Measurements from ENCODE around the gene KRT6A.

Gene KRT6A

DNA sequence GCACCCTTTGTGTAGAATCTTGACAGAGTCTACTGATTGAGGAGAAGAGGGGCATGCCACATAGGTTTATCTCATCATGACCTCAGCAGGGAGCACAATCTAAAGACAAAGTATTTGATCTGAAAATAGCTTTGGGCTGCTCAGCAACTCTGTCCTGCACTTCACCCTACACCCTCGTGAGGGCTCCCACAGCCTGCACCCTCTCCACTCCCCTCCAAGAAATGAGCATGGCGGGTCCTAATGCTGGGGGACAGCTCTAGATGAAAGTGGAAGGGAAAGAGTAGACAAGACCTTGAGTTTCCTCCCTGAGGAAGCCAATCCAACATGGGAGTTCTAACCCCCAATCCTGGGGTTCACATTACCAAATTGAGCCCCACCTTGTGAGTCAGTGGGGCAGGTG lies 37.8 kb upstream of the KRT6A start:
- TF ChIP-seq CTCF (IDR thresholded peaks at IDR 0.05; ENCODE audit: low read depth, low read length, missing control alignments), result no peak
- no peak for DNase-seq (ENCODE audit: low read depth)
- in situ Hi-C loops (cut with HindIII; ENCODE audit: low sequenced_read_pairs), result no loop called here
- H3K4me3 ChIP-seq (ENCODE audit: low read depth, low read length), result no peak overlapping the region

DNA sequence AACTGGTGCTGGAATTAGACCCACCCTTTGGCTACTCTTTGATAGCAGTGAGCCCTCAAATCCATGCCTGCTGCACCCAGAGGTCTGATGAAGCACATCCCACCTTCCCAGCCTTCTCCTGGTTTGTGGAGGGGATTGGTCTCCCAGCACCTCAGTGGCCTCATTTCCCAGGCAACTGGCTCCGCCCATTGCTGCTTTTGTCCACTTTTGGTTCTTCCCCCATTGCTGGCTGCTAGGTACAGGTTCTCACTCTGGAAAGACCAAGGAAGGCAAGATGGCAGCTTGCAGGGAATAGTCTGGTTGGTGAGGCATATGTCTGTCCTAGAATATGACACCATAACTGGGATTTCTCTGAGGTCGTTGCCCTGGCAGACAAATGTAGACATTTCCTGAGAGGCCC lies 37.3 kb upstream of the KRT6A start:
- in situ Hi-C loops (cut with HindIII; ENCODE audit: low sequenced_read_pairs), result no loop called here
- no peak overlapping the region for H3K4me3 ChIP-seq (ENCODE audit: low read depth, low read length)
- TF ChIP-seq CTCF (IDR thresholded peaks at IDR 0.05; ENCODE audit: low read depth, low read length, missing control alignments), result no peak
- DNase-seq (ENCODE audit: low read depth), result no peak

GRCh38 chr12:52529846-52530245 lies 36.8 kb upstream of the KRT6A start:
- in situ Hi-C loops (cut with HindIII; ENCODE audit: low sequenced_read_pairs), result no loop called here
- no peak overlapping the region for H3K4me3 ChIP-seq (ENCODE audit: low read depth, low read length)
- no peak for DNase-seq (ENCODE audit: low read depth)
- no peak for TF ChIP-seq CTCF (IDR thresholded peaks at IDR 0.05; ENCODE audit: low read depth, low read length, missing control alignments)

GRCh38 chr12:52529417-52529816 lies 36.4 kb upstream of the KRT6A start:
- DNase-seq (ENCODE audit: low read depth), result no peak
- no peak overlapping the region for H3K4me3 ChIP-seq (ENCODE audit: low read depth, low read length)
- no peak for TF ChIP-seq CTCF (IDR thresholded peaks at IDR 0.05; ENCODE audit: low read depth, low read length, missing control alignments)
- in situ Hi-C loops (cut with HindIII; ENCODE audit: low sequenced_read_pairs), result no loop called here

GRCh38 chr12:52528641-52529143 lies 35.6 kb upstream of the KRT6A start:
- in situ Hi-C loops (cut with HindIII; ENCODE audit: low sequenced_read_pairs), result no loop called here
- no peak for DNase-seq (ENCODE audit: low read depth)

DNA sequence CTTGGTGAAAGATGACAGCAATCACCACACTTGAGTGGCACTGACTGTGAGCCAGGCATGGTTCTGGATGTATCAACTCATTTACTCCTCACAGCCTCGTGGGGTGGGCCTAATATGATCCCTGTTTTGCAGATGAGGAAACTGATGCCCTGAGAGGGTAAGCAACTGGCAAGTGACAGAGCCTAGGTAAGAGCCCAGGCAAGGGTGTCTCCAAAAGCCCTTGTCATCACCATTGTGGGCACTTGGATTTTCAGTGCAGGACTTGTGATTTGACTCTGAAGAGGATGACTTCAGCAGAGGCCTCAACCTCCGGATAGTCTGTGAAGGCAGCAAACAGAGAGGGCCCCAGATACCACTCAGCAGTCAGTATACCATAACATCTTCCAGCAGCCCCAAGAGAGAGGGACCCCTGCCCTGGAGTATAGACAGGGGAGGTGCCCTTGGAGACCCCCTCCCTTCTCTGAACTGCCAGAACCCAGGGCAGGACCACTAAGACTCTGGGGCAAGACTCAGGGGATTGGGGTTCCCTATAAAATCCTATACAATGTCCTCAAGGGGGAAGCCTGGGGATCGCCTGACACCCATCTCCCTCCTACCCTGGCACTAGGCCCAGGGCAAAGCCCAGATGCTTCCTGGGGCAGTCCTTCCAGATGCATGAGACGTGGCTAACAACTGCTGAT lies 34.2 kb upstream of the KRT6A start:
- in situ Hi-C loops (cut with HindIII; ENCODE audit: low sequenced_read_pairs), result no loop called here
- TF ChIP-seq CTCF (IDR thresholded peaks at IDR 0.05; ENCODE audit: low read depth, low read length, missing control alignments), result no peak
- DNase-seq (ENCODE audit: low read depth), result no peak
- no peak overlapping the region for H3K4me3 ChIP-seq (ENCODE audit: low read depth, low read length)

More at GRCh38 chr12:52528641-52529143, 35.6 kb upstream of the KRT6A start:
- H3K4me3 ChIP-seq (ENCODE audit: low read depth, low read length), result no peak overlapping the region
- no peak for TF ChIP-seq CTCF (IDR thresholded peaks at IDR 0.05; ENCODE audit: low read depth, low read length, missing control alignments)
